HG03521 (cell line): ENCODE measurements around the gene STOML3.

Experiments
- ATAC-seq: cut with Tn5 transposase; IDR thresholded peaks from one replicate; pipeline ENCODE4 v1.9.1; 2021; ENCODE audit warnings: mild to moderate bottlenecking, moderate library complexity; ENCODE audit not compliant: unreplicated experiment

The STOML3 gene

DNA sequence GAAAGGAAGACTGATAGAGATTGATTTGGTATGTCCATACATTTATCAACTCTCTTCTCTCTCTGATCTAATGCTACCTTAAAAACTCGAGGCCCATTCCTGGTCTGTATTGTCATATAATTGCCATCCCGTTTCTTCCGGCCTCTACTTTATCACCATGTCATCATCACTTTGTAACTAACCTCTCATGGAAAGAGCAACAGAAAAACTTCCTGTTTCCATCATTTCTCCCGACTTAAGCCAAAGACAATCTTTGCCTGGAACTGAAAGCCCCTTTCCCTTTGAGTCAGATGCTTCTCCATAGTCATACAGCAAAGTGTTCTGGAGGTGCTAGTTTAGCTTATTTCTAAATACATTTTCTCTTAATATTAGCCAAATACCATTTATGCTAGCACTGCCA, 2.8 kb upstream of the STOML3 start:
- no peak for ATAC-seq

DNA sequence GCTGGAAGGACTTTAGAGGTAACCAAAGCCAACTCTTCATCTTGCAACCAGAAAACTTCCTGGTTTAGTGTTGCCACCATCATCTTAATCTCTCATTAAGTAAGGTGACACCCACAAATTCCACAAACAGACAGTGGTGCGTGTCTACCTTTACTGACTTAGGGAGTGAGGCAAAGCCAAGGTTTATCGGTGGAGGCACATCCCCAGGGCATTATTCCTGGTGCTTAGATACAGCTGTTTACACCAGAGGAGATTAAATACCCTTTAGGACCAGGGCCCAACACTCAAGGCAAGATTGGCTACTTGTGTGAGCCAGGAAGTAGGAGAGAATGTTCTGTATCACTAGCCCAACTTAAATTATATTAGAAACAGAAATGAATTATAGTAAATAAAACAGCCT, 9.5 kb downstream of the STOML3 start:
- no peak for ATAC-seq

DNA sequence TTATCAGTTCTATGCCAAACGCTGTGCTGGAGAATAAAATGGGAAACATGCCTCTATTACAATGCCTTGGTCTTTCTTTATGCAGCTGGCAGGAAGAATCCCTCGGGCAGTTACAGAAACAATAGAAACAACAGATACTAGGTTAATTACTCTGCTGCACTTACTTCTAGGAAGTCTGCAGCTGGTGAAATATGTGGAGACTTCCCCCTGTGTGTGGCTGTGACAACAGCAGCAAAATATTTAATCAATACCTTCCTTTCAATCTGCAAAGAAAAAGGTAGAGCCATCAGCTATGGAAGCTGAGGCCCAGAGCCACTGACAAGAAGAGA, 9.9 kb downstream of the STOML3 start:
- no peak for ATAC-seq

DNA sequence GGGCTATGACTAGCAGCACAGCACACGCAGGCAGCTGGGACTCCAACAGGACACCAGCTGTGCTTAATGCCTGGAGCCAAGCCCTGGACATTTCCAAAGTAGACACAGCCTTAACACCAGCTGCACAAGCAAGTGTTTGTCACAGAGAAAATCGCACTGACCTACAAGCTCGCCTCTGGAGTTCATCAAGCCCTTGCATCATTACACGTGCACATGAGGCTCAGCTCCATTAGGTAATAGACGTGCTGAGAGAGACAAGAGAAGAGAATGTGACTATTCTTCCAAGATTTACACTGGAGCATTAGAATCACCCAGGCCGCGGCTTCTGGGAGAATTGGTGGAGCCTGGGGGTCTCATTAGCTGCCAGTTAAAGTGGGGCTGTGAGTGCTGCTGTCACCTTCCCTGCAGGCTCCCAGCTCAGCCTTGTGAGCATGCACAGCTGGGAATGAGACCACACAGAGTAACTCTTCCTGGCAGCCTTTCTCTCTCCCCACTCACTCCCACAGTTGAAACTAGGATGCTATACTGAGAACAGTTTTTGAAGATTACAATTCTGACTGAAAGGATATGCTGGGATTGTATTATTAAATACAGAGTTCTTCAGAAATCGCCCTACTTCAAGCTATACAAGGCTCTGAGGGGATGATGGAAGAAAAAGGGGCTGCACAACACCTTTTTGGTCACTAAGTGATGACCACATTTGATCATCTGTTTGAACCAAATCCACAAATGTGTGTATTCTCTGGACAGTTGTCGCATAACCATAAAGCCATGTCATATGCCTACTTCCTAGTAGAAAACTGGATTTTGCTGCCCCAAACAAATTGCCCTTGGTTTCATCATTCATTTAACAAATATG, 10.5 kb downstream of the STOML3 start:
- ATAC-seq: no peak

DNA sequence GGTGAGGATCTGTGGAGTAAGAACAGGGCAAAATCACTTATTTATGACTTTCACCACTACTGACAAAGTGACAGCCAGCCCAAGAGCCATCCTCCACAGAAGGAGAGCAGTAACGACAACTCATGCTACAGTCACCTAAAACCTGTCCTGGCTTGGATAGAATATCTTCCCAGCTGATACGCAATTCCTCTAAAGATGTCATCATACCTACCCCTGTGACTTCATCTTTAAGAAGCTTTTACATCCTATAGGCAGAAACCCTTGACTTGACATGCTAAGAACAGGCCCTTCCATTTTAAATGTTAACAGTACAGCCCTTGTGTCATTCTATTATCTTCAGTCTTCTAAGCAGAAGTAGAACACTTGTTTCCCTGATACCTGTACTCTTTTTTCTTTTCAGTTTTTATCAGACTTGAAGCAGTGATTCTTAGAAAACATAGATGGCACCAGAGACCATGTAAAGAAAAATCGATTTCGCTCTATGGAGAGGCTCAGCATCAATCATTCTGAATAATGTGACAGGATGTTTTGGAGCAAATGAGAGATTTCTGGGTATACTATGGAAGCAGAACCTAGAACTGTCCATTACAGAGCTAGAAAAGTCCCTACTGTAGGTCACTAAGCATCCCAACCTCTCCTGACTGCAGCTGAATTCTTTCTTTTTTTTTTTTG, 20.1 kb downstream of the STOML3 start:
- ATAC-seq: no peak

DNA sequence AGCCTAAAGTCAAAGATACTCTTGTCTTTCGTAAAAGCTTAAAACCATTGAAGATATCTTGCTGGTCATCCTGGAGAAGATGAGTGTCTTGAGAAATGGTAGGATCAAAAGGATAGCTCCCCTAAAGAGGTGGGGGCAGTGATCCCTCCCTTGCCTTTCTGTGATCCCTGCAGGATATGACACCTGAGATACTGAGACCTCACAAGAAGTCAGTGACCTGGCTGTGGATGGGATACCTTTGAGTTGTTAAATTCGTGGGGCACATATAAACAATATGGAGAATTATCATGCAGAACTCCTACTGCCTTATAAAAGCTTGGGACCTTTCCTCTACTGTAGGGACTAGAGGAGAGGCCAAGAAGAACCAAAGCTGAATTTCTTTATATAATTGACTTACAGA, 21.4 kb downstream of the STOML3 start:
- ATAC-seq: no peak

DNA sequence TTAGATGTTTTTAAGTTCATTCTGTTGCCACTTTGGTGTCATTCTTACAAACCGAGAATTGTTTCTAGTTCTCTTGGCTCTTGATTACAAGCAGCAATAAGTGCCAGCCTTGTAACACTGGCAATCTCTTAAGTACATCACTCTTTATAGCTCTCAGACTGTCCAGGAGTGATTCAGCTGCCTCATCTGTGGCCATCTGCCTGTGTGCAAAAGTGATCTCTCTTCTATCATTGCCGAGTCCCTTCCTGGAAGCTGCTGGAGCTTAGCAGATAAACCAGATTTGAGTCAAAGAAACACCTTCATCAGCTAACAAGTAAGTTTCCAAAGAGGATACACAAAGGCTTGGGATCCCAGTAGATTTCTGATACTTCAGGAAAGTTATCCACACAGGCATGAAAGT, 23.2 kb downstream of the STOML3 start:
- ATAC-seq: no peak

DNA sequence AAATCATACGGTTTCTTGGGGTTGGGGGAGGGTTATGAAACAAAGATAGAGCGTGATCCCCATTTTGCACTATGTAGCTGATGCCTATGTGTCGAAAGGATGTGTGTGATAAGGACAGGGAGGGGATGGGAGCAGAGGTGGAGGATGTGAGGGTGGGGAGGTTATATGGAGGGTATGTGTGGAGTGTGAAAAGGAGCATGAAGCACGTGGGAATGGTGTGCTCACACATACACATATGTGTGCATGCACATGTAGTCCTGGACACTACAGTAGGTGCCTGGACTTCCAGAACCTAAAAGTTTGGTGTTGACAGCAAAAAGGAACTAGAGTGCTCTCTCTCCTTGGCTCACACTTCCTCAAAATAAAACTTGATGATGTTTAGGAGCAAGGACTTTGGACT, 25.4 kb downstream of the STOML3 start:
- no peak for ATAC-seq

DNA sequence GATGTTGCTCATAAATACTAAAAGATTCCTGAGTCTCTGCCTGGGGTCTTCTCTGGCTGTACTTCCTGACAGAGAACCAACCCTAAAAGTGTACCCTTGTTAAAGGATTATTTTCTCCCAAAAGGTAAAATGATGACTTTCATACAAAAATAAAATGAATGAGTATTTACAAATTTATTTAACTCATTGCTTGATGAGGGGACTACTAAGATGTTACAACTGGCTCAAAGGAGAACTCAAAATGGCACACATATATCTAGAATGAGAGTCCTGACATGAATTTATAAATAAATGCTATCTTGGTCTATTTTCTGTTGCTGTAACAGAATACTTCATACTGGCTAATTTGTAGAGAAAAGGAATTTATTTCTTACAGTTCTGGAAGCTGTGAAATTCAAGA, 30.5 kb downstream of the STOML3 start:
- no peak for ATAC-seq

DNA sequence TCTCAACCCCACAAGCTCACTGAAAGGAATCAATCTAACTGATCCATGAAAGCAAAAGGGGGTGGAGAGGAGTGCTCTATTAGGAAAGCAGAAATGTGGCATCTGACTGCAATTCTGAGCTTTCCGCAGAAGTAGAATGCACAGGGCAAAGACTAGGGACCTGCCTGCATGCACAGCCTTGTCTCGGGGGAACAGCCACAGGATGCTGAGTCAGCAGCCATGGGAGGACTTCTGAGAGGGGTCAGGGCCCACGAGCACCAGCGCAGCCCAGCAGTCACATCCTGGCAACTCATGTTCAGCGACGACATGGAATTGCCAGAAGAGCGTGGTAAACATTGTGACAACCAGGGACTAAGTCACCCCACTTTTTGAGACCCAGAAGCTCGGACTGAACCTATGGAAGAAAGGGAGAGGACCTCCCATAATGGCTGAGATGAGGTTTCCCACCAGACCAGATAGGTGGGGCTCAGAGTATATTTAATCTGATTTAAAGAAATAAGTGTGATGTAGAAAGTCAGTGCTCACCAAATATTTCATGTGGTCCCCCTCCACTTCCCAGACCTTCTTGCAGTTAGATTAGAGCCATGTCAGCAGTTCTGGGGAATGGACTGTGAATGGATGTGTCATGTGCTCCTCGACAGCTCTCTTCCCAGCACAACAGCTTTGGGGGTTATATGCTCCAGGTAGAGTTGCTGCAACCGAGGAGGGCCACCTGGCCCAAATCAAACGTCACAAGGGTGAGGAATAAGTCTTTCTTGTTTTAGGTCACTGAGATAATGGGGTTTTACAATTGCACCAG, 32.6 kb downstream of the STOML3 start:
- ATAC-seq: no peak

DNA sequence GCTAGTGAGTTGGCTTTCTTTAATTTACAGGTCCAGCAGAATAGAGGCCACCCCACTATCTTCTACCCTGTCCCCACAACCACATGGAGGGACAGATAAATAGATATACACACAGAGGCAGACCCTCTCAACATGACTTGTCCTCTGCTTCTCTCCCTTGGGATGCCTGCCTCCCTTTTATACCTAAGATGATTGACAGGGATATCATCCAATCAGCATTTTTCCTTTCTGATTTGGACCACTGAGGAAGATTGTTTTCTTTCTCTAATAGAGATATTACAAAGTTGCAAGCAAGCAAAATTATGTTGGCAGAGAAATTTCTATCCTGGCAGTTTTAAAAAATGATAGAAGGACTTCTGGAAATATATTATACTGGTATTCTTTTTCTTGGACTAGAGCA, 35.8 kb downstream of the STOML3 start:
- ATAC-seq: no peak

DNA sequence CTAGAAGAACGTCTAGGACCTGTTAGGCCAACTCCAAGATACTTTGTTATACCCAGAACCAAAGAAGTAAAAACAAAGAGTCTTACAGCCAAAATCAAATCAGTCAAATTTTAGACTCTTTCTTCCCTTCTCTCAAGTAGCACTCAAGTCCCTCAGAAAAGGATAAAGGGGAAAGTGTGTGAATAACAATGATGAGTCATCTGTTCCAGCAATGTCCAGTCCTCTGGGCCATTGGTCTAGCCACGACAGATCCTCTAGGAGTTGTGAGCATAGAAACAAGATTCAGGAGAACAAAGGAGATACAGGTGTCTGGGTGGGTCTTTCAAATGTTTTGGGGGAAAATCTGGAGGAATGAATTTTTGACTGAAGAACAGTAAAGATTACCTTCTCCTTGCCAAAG, 36.3 kb downstream of the STOML3 start:
- no peak for ATAC-seq

DNA sequence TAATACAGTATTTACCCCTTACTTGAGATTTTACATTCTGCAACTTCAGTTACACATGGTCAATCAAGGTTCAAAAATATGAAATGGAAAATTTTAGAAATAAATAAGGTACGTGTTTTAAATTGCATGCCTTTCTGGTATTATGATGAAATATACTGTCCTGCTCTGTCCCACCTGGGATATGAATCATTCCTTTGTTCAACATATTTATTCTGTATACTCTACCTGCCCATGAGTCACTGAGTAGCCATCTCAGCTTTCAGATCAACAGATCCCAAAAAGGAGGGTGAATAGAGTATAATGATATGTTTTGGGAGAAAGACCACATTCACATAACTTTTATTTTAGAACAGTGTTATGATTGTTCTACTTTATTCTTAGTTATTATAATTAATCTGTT, 37.8 kb downstream of the STOML3 start:
- ATAC-seq: no peak

DNA sequence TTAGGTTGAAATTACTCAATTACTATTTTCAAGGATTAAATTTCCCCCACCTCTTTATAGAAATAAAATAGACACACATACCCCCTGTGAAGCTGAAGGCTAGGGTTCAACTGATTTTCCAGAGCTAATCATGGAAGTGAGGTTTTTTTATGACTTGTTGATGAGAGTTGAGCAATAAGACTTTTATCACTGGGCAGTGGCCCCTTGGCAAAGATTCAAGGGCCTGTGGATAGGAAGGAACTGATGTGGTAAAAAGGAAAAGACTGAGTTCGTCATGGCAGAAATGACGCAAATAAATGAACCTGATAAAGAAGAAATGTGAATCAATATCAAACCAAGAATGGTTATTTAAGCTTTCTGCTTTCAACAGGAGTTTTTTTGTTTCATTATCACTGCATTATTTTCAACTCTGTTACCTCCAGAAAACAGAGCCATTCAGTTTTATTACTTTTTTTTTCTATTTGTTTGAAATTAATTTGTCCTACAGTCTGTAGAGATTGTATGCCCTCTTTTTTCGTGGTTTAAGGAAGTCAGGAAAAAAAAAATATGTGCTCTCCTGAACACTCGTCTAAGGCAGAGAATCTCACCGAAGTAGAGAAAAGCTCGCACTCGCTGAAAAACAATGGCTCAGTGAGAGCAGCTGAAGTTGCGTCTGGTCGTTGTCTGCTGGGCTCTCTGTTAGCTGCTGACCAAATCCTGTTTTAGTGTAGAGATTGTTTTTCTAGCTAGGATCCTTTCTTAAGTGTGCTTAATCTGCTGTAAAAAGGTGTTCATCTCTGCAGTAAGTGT, 38.9 kb downstream of the STOML3 start:
- ATAC-seq: no peak

DNA sequence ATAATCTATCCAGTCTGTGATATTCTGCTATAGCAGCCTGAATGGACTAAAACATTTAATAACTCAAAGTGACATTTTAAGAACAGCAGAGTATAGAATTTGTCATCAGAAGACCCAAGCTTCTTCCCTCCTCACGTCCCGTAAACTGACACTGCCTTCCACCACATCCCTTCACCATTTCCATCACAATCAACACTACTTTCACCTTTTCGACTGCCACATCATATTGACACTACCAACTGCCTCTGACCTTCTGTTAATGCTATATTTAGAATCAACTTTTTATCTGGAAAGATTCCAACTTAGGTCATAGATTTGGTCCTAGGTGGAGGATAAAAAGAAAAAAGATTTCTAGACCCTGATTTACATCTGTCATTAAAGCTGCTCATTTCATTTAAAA, 39.6 kb downstream of the STOML3 start:
- no peak for ATAC-seq

DNA sequence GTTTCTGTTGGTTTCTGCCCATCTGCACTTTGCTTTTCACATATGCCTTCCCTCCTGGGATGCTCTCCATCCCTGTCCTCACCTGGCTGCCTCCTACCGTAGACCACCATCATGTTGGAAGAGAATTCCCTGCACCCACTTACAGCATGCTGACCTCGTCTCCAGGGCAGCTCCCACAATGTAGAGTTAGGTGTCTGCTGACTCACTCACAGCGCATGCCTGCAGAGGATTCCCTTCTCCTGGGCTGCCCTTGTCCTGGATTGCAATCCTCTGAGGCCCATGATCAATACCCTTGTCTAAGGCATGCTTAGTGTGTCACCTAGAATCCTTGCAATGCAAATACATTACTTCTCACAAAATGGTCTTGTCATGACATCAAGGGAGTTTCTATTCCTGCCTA, 43.6 kb downstream of the STOML3 start:
- ATAC-seq: no peak

DNA sequence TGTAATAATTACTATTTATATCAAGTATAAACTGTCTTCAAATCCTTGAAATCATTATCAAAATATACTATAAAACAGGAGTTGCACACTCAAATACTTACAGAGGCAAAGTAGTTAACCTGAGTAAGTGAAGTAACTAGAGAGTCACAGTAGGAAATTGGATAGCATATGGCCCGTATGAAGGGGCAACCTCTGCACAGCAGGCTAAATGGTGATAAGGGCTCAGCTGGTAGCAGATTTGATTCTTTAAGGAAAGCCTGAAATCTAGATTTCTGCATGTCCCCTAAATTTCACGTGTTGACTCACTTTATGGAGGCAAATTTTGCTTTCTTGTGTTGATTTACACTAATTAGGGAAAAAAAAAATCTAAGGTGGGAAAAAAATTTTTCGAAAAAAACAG, 46.4 kb downstream of the STOML3 start:
- no peak for ATAC-seq

DNA sequence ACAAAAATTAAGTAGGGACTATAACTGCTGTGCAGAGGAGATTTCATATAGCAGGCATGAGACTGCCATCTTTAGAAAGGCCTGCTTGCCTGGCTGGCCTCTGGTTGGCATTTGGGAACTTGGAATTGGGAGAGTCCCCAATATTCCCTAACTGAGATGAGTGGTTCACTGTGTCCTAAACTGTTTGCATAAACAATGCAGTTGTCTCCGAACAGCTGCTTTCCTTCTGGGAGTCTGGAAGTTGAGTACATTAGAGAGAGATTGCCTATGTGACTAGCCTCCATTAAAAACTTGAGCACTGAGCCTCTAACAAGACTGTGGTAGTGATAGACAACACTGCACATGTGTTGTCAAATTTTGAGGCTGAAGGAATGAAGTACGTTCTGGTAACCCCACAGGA, 47.4 kb downstream of the STOML3 start:
- ATAC-seq: no peak

DNA sequence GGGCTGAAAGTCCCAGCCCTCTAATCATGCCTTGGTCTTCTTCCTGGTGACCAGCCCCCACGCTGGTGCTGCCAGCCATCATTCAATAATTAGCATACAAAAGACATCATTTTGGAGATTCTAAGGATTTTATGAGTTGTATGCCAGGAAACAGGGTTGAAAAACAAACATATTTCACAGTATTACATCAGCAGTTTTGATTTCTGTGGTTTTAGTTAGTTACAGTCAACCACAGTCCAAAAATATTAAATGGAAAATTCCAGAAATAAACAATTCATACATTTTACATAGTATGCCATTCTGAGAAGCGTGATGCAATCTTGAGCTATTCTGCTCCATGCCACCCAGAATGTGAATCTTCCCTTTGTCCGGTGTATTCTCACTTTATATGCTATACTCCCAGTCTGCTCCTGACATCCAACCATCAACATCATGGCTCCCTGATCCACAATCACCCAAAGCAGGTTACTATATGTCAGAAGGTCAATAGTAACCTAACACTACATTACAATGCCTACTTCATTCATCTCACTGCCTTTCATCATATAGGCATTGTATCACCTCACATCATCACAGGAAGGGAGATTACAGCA, 49.2 kb downstream of the STOML3 start:
- no peak for ATAC-seq

DNA sequence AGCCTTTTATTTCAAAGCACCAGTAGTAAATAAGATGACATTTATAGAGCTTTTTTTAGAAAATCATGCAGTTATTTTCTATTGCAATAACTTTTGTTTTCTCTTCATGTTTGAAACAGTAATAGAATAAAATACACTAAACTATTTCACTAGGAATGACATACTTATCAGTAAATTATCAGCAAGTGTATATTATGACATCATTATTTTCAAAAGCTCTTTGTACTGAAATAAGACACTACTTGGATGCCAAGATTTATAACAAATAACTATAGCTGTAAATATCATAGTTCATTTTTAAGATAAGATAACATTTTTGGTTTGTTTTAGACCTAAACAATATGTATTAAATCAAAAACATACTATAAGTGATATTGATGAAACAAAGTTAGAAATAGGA, 56.8 kb downstream of the STOML3 start:
- no peak for ATAC-seq

DNA sequence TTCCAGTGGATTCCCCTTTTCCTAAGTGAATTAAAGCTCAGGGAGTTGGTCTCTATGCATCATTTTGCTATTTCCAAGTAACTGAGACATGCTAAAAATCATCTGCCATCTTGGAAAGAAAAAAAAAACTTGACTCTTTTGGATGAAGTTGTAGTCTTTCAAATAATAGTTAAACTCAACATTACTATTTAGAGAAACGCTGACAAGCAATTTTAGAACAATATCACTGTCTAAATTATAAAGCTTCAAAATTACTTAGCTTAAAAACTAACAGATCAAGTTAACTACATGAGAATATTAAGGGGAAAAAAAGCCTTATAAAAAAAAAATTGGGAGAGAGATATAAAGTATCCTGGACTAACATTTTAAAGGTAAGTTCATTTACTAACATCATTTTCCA, 68.5 kb downstream of the STOML3 start:
- ATAC-seq: no peak
